KOPT-K1 (cell line): Measurements from ENCODE around the gene KLHDC9.

Experiments used
- H3K27ac ChIP-seq: fragments of 200-600 bp; sonication (generic); 2 replicates; pipeline ENCODE4 v1.5.1; 2016; ENCODE audit warnings: antibody characterized with exemption, mild to moderate bottlenecking, low read depth, low read length; ENCODE audit not compliant: poor library complexity, severe bottlenecking
- H3K36me3 ChIP-seq: fragments of 200-600 bp; sonication (generic); 2 replicates; pipeline ENCODE4 v1.5.1; 2017; ENCODE audit warnings: antibody characterized with exemption, mild to moderate bottlenecking, low read length, moderate library complexity; ENCODE audit not compliant: insufficient read depth
- H3K9me3 ChIP-seq: fragments of 200-600 bp; sonication (generic); 2 replicates; pipeline ENCODE4 v1.5.1; 2017; ENCODE audit warnings: antibody characterized with exemption, low read length, mild to moderate bottlenecking; ENCODE audit not compliant: insufficient read depth, poor library complexity, severe bottlenecking

KLHDC9 gene

DNA sequence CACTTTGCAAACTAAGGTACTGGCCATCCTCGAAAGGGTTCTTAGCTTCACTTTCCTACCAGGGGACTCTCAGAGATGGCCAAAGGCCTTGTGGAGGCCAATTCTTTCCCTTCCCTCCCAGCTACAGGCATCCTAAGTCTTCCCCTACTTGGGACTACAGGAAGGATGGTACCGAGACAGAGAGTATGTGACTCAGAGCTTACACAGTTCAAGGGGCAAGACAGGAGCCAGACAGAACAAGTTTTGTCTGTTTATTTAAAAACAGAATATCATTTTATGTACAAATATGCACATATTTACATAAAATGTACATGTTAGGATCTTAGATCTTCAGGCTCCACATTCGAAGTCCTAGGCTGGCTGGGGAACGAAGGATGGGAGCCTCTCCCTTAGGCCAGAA is 27.4 kb upstream of the KLHDC9 start:
- Histone ChIP-seq H3K27ac (peak overlapping the region; percentile 98), H3K36me3 (peaks cover 14% of the 10 kb centered on the region), H3K9me3 (no peaks in the 10 kb centered on the region)

DNA sequence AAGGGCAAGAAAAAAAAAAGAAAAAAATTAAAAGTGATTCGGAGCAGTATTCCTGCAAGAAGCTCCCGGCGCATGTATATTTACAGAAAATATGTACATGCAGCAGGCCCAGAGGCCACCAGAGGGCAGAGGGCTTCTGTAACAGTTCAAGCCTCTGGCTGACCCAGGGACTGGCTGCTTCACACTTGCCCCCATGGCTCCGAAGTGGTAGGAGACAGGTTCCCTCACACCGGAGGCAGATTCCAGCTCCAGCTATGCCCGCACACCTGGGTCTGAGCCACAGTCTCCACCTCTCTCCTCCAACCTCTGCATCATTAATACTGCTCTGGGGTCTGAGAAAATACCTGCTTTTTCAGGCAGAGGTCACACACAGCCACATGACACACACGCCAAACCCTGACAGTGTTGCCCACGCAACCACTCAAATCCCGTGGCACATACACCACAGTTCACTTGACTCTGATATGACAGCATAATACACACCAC is 26.2 kb upstream of the KLHDC9 start:
- peak overlapping the region; percentile 0 for H3K27ac ChIP-seq

GRCh38 chr1:161072751-161073449 is 25.3 kb upstream of the KLHDC9 start:
- Histone ChIP-seq H3K27ac (peak overlapping the region; percentile 7), H3K9me3 (no peaks in the 10 kb centered on the region), H3K36me3 (no peaks in the 10 kb centered on the region)

More for the DNA sequence above, 26.2 kb upstream of the KLHDC9 start:
- Histone ChIP-seq H3K9me3 (no peaks in the 10 kb centered on the region), H3K36me3 (peaks cover 3% of the 10 kb centered on the region)

DNA sequence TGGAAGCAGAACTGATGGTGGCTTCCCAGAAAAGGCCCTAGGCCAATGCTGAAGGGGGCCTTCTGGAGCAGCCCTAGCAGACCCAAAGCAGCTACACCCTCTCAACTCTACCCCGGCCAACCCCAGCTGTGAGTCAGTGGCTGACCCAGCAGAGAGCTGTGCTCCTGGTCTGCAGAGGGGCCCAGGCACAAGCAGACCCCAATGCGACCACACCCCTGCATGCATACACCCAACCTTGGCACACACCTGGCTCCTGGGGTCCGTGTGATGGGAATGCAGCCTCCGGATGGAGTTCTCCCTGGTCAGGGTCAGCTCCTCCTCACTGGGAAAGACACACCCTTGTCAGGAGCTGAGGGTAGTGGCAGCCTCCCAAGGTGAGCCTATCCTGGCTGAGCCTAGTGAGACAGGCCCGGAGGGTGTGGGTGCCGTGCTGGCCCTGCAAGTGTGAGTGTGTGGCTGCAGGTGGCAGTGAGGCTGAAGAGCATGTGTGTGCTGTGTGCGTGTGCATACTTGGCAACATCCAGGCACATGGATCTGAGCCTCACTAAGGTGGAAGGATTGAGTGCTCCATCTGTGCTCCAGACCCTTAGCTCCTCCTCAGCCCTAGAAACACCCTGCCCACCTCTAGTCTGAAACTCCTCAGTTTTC is 24.6 kb upstream of the KLHDC9 start:
- H3K27ac ChIP-seq = peak overlapping the region; percentile 7
- H3K36me3 ChIP-seq = no peaks in the 10 kb centered on the region

GRCh38 chr1:161074676-161075368 is 23.3 kb upstream of the KLHDC9 start:
- Histone ChIP-seq H3K9me3 (no peaks in the 10 kb centered on the region), H3K27ac (no peak overlapping the region), H3K36me3 (no peaks in the 10 kb centered on the region)

More for the DNA sequence above, 24.6 kb upstream of the KLHDC9 start:
- H3K9me3 ChIP-seq = no peaks in the 10 kb centered on the region

DNA sequence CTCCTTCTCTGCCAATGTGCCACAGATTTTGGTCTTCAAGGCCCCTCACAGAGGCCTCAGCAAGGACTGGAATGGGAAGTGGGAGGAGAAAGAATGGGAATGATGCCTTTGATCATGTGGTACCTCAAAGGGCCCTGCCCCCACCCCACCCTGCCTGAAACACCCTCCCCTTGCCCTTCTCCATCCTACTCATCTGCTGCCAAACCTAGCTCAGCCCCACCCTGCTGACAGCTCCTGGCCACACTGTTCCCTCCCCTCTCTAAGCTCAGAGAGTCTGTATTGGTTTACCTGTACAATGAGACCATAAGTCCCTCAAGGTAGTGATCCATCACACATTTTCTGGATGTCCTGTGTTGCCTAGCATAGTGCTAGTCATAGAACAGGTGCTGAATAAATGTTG is 21.8 kb upstream of the KLHDC9 start:
- Histone ChIP-seq H3K27ac (no peak overlapping the region), H3K9me3 (no peaks in the 10 kb centered on the region), H3K36me3 (no peaks in the 10 kb centered on the region)

DNA sequence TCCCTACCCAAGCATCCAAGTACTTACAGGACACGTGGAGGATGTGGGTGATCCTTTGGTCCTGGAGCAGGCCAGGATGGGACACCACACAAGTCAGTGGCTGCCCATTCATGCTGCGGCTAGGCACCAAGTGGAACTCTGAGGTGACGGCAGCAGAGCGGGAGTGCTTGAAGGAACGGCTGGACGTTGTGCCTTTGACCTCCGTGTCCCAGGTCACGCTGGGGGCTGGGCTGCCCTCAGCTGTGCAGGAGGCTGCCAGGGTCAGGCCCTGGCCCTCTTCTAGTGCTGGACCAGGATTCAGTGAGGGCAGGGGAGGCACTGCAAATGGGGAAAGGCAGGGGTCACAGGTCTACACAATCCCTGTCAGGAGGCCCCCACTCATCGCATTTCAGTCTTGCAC is 20.7 kb upstream of the KLHDC9 start:
- Histone ChIP-seq H3K36me3 (no peaks in the 10 kb centered on the region), H3K9me3 (no peaks in the 10 kb centered on the region), H3K27ac (no peak overlapping the region)

DNA sequence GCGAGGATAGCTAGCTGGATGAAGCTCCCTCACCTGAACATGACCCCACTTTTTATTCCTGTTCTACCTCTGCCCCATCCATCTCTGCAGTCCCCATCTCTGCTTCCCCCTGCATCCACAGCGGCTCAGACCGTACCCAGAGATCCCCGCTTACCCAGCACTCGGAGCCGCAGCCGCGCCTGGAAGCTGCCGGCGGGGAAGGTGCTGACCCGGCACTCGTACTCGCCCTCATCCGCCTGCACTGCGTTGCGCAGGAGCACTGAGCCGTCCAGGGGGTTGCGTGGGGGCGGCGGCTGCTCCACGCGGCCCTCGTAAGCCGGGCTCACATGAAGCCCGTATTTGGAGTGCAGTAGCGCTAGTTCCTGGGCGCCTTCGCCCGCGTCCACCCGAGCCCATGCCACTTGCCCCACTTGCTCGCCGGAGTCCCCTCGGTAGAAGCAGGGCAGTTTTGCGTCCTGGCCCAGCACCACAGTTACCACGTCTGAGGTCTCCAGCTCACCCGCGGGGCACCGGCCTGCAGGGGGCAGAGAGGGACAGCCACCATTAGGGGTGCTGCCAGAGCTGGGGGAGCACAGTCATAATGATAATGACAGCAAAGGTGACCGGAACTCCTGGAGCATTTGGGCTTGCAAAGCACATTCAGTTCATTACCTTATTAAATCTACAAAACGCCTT is 18.6 kb upstream of the KLHDC9 start:
- Histone ChIP-seq H3K27ac (no peak overlapping the region), H3K36me3 (no peaks in the 10 kb centered on the region)

GRCh38 chr1:161080441-161081405 is 17.4 kb upstream of the KLHDC9 start:
- Histone ChIP-seq H3K36me3 (no peaks in the 10 kb centered on the region), H3K27ac (no peak overlapping the region), H3K9me3 (no peaks in the 10 kb centered on the region)

More for the DNA sequence above, 18.6 kb upstream of the KLHDC9 start:
- H3K9me3 ChIP-seq = no peaks in the 10 kb centered on the region

GRCh38 chr1:161081519-161081918 is 16.6 kb upstream of the KLHDC9 start:
- Histone ChIP-seq H3K9me3 (no peaks in the 10 kb centered on the region), H3K36me3 (no peaks in the 10 kb centered on the region), H3K27ac (no peak overlapping the region)

GRCh38 chr1:161082483-161082882 is 15.7 kb upstream of the KLHDC9 start:
- Histone ChIP-seq H3K27ac (no peak overlapping the region), H3K36me3 (no peaks in the 10 kb centered on the region), H3K9me3 (no peaks in the 10 kb centered on the region)

DNA sequence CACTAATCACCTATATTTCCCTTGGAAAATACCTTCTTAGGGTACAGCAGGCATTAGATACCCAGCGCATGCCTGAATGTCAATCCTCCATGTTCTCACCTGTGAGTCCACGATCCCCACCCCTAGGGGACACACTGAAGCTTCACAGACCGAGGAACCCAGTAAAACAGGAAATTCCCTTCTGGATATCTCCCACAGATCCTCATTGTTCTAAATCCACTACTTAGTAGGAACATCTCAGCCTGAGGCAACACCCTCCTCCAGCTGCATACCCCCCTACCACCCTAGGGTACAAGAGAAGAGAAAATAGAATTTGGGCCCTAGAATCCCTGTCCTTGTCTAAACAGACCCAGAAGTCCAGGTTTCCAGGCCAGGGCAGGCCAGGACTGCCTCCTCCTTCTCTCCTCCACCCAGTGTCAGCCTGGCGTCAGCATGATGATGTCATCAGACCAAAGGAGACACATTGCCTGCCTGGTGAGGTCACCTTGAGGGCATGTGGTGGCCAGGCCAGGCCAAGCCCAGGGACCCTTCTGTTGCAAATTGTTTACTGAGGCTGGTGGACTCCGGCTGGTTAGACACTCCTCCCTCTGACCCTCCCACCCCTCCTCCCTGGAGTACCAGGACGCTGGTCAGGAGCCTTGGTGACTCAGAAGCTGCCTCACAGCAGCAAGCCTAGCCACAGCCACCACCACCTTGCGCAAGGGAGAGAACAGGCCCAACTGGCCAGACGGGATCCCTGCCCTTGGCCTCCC is 15.0 kb upstream of the KLHDC9 start:
- H3K9me3 ChIP-seq = no peaks in the 10 kb centered on the region
- no peaks in the 10 kb centered on the region for H3K36me3 ChIP-seq
- H3K27ac ChIP-seq = no peak overlapping the region

DNA sequence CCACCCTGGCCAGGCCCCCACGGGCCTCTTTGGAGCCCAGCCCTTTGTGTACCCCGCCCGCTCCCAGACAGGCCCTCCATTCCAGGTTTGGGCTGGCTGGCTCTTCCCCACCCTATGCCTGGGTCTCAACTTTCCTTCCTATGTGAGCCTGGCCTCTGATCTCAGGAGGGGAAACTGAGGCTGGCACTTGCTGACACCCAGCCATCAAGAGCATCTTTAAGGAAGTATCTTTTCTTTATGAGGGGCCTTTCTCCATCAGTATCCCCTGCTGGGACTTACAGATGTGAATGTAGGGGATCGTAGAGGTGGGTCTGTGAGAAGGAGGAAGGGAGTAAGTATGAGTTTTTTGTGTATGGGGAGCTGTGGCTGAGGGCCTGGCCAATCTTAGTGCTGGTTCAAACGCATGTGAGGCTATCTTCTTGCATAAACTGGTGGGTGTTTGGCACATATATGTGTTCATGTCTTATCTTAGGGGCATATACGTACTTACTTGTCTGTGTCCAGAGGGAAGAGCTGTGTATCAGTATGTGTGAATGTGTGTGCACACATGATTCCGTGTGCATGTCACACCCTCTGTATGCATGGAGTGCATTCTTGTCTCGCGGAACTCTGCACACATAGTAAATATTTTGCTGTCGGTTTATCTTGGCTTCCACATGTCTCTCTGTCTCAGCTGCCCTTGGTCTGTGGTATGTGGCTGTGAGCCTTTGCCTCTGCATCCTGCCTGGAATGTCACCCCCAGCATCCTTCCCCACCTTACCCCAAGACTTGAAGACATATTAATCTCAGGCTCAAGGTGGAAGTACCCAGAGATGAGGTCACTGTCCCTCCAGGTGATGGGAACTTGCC is 14.2 kb upstream of the KLHDC9 start:
- H3K27ac ChIP-seq = no peak overlapping the region
- no peaks in the 10 kb centered on the region for H3K36me3 ChIP-seq
- H3K9me3 ChIP-seq = no peaks in the 10 kb centered on the region
